ENCODE data around the gene TNS1. TPM values are rescaled to one million over a fixed set of nuclear protein-coding genes. Genes with fewer than 3 reads are reported as not detected.

Gene TNS1
- polyA plus RNA-seq, 1 experiment = 19.7 TPM

DNA sequence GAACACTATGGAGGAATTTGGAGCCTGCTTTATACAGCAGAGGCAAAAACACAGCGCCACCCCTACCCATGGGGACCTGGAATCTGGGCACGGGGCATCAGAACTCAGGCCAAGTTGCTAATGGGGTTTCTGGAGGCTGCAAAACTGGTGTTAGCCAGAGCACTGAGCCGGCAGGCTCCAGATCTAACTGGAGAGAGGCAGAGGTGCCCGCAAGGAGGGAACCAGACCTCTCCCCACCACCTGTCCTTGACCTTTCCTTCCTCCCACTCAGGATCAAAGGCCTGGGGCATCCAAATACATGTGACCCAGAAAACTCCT lies 126.6 kb downstream of the TNS1 start:
- ChIA-PET POLR2A (no interaction called here), CTCF (interaction anchor here (1.0 to 4.5 kb wide), 3 partner anchors 11 to 90 kb away, joined by 3 to 30 read pairs (median 4); no protein-coding TSS in a partner anchor)
- TF ChIP-seq CTCF (IDR thresholded peaks at IDR 0.05; ENCODE audit: low read depth, low read length) = no peak
- H3K27ac ChIP-seq (ENCODE audit: low read depth, low read length) = peak overlapping the region; percentile 11
- no peaks in the 10 kb centered on the region for H3K27me3 ChIP-seq (ENCODE audit: control insufficient read depth, insufficient read depth, low read length)
- DNase-seq (ENCODE audit: low read depth, low spot score) = no peak
- no peaks in the 10 kb centered on the region for H3K9me3 ChIP-seq (ENCODE audit: control insufficient read depth, insufficient read depth, low read length)
- no peak overlapping the region for H3K4me3 ChIP-seq (ENCODE audit: low read depth, low read length)

- no peak overlapping the region for H3K4me3 ChIP-seq (ENCODE audit: low read depth, low read length)
- CTCF ChIA-PET = interaction anchor here (0.8 to 4.5 kb wide), 6 partner anchors 11 to 193 kb away, joined by 3 to 30 read pairs (median 4); partner anchors contain the start of gene RUFY4
- no peaks in the 10 kb centered on the region for H3K9me3 ChIP-seq (ENCODE audit: control insufficient read depth, insufficient read depth, low read length)
- no peaks in the 10 kb centered on the region for H3K27me3 ChIP-seq (ENCODE audit: control insufficient read depth, insufficient read depth, low read length)
- no peak for TF ChIP-seq CTCF (IDR thresholded peaks at IDR 0.05; ENCODE audit: low read depth, low read length)
- peak overlapping the region; percentile 11 for H3K27ac ChIP-seq (ENCODE audit: low read depth, low read length)
- POLR2A ChIA-PET = no interaction called here
- DNase-seq (ENCODE audit: low read depth, low spot score) = no peak
Measured at GRCh38 chr2:217875556-217876252, 127.1 kb downstream of the TNS1 start.

DNA sequence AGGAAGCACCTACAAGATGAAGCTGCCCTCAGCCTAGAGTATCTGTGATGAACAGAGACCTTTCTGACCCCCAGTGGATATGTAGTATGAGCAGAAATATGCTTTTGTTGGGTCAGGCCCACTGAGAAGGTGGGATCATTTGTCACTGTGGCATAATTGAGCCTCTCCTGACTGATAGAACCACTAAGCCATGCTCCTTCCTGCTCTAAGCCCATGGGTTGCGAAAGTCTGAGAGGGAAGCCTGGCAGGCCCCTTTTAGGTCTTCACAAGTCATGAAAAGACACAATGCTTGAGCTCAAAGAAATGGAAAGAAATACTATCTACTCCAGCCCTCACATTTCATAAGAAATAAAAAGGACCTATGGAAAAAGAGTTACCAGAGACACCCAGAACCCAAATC lies 127.7 kb downstream of the TNS1 start:
- CTCF ChIA-PET = interaction anchor here (0.8 to 4.5 kb wide), 6 partner anchors 10 to 194 kb away, joined by 3 to 30 read pairs (median 3); partner anchors contain the start of gene RUFY4
- no peak for DNase-seq (ENCODE audit: low read depth, low spot score)
- no peak overlapping the region for H3K27ac ChIP-seq (ENCODE audit: low read depth, low read length)

GRCh38 chr2:217873371-217873770 lies 129.4 kb downstream of the TNS1 start:
- no peak overlapping the region for H3K4me3 ChIP-seq (ENCODE audit: low read depth, low read length)
- CTCF ChIA-PET = interaction anchor here (1.0 to 4.5 kb wide), 2 partner anchors 13 to 88 kb away, joined by 6 to 30 read pairs; no protein-coding TSS in a partner anchor
- TF ChIP-seq CTCF (IDR thresholded peaks at IDR 0.05; ENCODE audit: low read depth, low read length) = no peak
- H3K27ac ChIP-seq (ENCODE audit: low read depth, low read length) = no peak overlapping the region
- no peak for DNase-seq (ENCODE audit: low read depth, low spot score)
- no peaks in the 10 kb centered on the region for H3K9me3 ChIP-seq (ENCODE audit: control insufficient read depth, insufficient read depth, low read length)
- POLR2A ChIA-PET = no interaction called here
- H3K27me3 ChIP-seq (ENCODE audit: control insufficient read depth, insufficient read depth, low read length) = no peaks in the 10 kb centered on the region

More for the DNA sequence above, 127.7 kb downstream of the TNS1 start:
- H3K27me3 ChIP-seq (ENCODE audit: control insufficient read depth, insufficient read depth, low read length) = no peaks in the 10 kb centered on the region
- H3K9me3 ChIP-seq (ENCODE audit: control insufficient read depth, insufficient read depth, low read length) = no peaks in the 10 kb centered on the region
- POLR2A ChIA-PET = no interaction called here
- no peak overlapping the region for H3K4me3 ChIP-seq (ENCODE audit: low read depth, low read length)
- no peak for TF ChIP-seq CTCF (IDR thresholded peaks at IDR 0.05; ENCODE audit: low read depth, low read length)

GRCh38 chr2:217872319-217872718 lies 130.5 kb downstream of the TNS1 start:
- CTCF ChIA-PET = interaction anchor here (0.6 kb wide), 1 partner anchor 15 kb away, joined by 3 read pairs; no protein-coding TSS in a partner anchor
- Histone ChIP-seq H3K27ac (ENCODE audit: low read depth, low read length) (no peak overlapping the region), H3K27me3 (ENCODE audit: control insufficient read depth, insufficient read depth, low read length) (no peaks in the 10 kb centered on the region), H3K4me3 (ENCODE audit: low read depth, low read length) (no peak overlapping the region), H3K9me3 (ENCODE audit: control insufficient read depth, insufficient read depth, low read length) (no peaks in the 10 kb centered on the region)
- DNase-seq (ENCODE audit: low read depth, low spot score) = no peak
- POLR2A ChIA-PET = no interaction called here
- TF ChIP-seq CTCF (IDR thresholded peaks at IDR 0.05; ENCODE audit: low read depth, low read length) = peak; percentile 26

Data from AG04450 (cell line).